ENCODE data around the gene CTNNA3. TPM values are rescaled to one million over a fixed set of nuclear protein-coding genes. Genes with fewer than 3 reads are reported as not detected.

CTNNA3 gene
- total RNA-seq, 1 experiment from 2014 or later: 0.02 TPM

- no TSS peak for BruUV-seq (replicated peaks)
- ChIA-PET POLR2A (no interaction called here), CTCF (interaction anchor here (0.5 to 0.6 kb wide), 3 partner anchors 9 to 105 kb away, joined by 3 to 5 read pairs (median 3); no protein-coding TSS in a partner anchor)
- peak; percentile 51 for DNase-seq (ENCODE audit: unreplicated experiment)
- Mint-ChIP-seq H3K27me3 (ENCODE audit: insufficient read depth, unreplicated experiment) (no peaks in the 10 kb centered on the region), H3K4me3 (ENCODE audit: unreplicated experiment) (no peak overlapping the region), H3K27ac (ENCODE audit: low read depth, unreplicated experiment) (no peak overlapping the region), H3K36me3 (ENCODE audit: insufficient read depth, unreplicated experiment) (no peaks in the 10 kb centered on the region), H3K4me1 (ENCODE audit: insufficient read depth, unreplicated experiment) (peaks cover 7% of the 10 kb centered on the region), H3K9me3 (ENCODE audit: unreplicated experiment) (peaks cover 5% of the 10 kb centered on the region)
- TF ChIP-seq CTCF (IDR thresholded peaks at IDR 0.05; ENCODE audit: unreplicated experiment): no peak
- intact Hi-C loops (cut with micrococcal nuclease): loop anchor here (1.0 kb wide), 1 partner anchor 41 kb away; no protein-coding TSS in a partner anchor
Measured at GRCh38 chr10:66827353-66827752, 868.6 kb downstream of the CTNNA3 start.

GRCh38 chr10:66823301-66823700, 872.7 kb downstream of the CTNNA3 start:
- no peak for TF ChIP-seq CTCF (IDR thresholded peaks at IDR 0.05; ENCODE audit: unreplicated experiment)

GRCh38 chr10:66822801-66823200, 873.2 kb downstream of the CTNNA3 start:
- Mint-ChIP-seq H3K27me3 (ENCODE audit: insufficient read depth, unreplicated experiment) (no peaks in the 10 kb centered on the region), H3K9me3 (ENCODE audit: unreplicated experiment) (no peaks in the 10 kb centered on the region), H3K36me3 (ENCODE audit: insufficient read depth, unreplicated experiment) (no peaks in the 10 kb centered on the region), H3K4me3 (ENCODE audit: unreplicated experiment) (no peak overlapping the region), H3K4me1 (ENCODE audit: insufficient read depth, unreplicated experiment) (peaks cover 7% of the 10 kb centered on the region), H3K27ac (ENCODE audit: low read depth, unreplicated experiment) (no peak overlapping the region)
- BruUV-seq (replicated peaks): no TSS peak
- ChIA-PET POLR2A (interaction anchor here (0.8 kb wide), 1 partner anchor 365 kb away, joined by 3 read pairs; no protein-coding TSS in a partner anchor), CTCF (interaction anchor here (1.1 kb wide), 1 partner anchor 10 kb away, joined by 3 read pairs; no protein-coding TSS in a partner anchor)
- no peak for TF ChIP-seq CTCF (IDR thresholded peaks at IDR 0.05; ENCODE audit: unreplicated experiment)
- intact Hi-C loops (cut with micrococcal nuclease): no loop called here
- no peak for DNase-seq (ENCODE audit: unreplicated experiment)

More at GRCh38 chr10:66823301-66823700, 872.7 kb downstream of the CTNNA3 start:
- Mint-ChIP-seq H3K27me3 (ENCODE audit: insufficient read depth, unreplicated experiment) (no peaks in the 10 kb centered on the region), H3K9me3 (ENCODE audit: unreplicated experiment) (no peaks in the 10 kb centered on the region), H3K4me3 (ENCODE audit: unreplicated experiment) (no peak overlapping the region), H3K4me1 (ENCODE audit: insufficient read depth, unreplicated experiment) (peaks cover 7% of the 10 kb centered on the region), H3K27ac (ENCODE audit: low read depth, unreplicated experiment) (no peak overlapping the region), H3K36me3 (ENCODE audit: insufficient read depth, unreplicated experiment) (no peaks in the 10 kb centered on the region)
- intact Hi-C loops (cut with micrococcal nuclease): no loop called here
- POLR2A ChIA-PET: interaction anchor here (0.7 to 0.8 kb wide), 2 partner anchors 366 to 1179 kb away, joined by 3 to 5 read pairs; no protein-coding TSS in a partner anchor
- BruUV-seq (replicated peaks): no TSS peak
- CTCF ChIA-PET: interaction anchor here (0.6 to 1.1 kb wide), 3 partner anchors 9 to 52 kb away, joined by 3 to 7 read pairs (median 3); no protein-coding TSS in a partner anchor
- DNase-seq (ENCODE audit: unreplicated experiment): no peak

GRCh38 chr10:66819691-66820090, 876.3 kb downstream of the CTNNA3 start:
- no peaks in the 10 kb centered on the region for H3K36me3 Mint-ChIP-seq (ENCODE audit: insufficient read depth, unreplicated experiment)
- H3K9me3 Mint-ChIP-seq (ENCODE audit: unreplicated experiment): no peaks in the 10 kb centered on the region
- no peak for TF ChIP-seq CTCF (IDR thresholded peaks at IDR 0.05; ENCODE audit: unreplicated experiment)
- CTCF ChIA-PET: interaction anchor here (0.6 kb wide), 2 partner anchors 16 to 276 kb away, joined by 3 to 4 read pairs; no protein-coding TSS in a partner anchor
- H3K4me3 Mint-ChIP-seq (ENCODE audit: unreplicated experiment): no peak overlapping the region
- DNase-seq (ENCODE audit: unreplicated experiment): no peak
- no peaks in the 10 kb centered on the region for H3K4me1 Mint-ChIP-seq (ENCODE audit: insufficient read depth, unreplicated experiment)
- intact Hi-C loops (cut with micrococcal nuclease): no loop called here
- no TSS peak for BruUV-seq (replicated peaks)
- H3K27ac Mint-ChIP-seq (ENCODE audit: low read depth, unreplicated experiment): no peak overlapping the region
- POLR2A ChIA-PET: no interaction called here
- H3K27me3 Mint-ChIP-seq (ENCODE audit: insufficient read depth, unreplicated experiment): no peaks in the 10 kb centered on the region
